ENCODE data around the gene C9orf57.

The C9orf57 gene

GRCh38 chr9:72046630-72047456 lies 13.6 kb downstream of the C9orf57 start:
- H3K4me1 ChIP-seq (ENCODE audit: control insufficient read depth in 2 of 2, insufficient read depth in 2 of 2, low read length in 2 of 2), result no peaks in the 10 kb centered on the region
- H3K27me3 ChIP-seq (ENCODE audit: control insufficient read depth in 2 of 2, insufficient read depth in 2 of 2, low read length in 2 of 2), result no peaks in the 10 kb centered on the region
- H3K4me3 ChIP-seq (ENCODE audit: low read length in 2 of 2), result no peak overlapping the region
- no peaks in the 10 kb centered on the region for H3K36me3 ChIP-seq (ENCODE audit: control insufficient read depth in 2 of 2, insufficient read depth in 2 of 2, low read length in 2 of 2)
- no peaks in the 10 kb centered on the region for H3K9me3 ChIP-seq (ENCODE audit: control insufficient read depth in 2 of 2, low read length in 2 of 2)
- H3K27ac ChIP-seq (ENCODE audit: low read depth in 2 of 2, low read length in 2 of 2), result no peak overlapping the region
- no peak overlapping the region for H3K9ac ChIP-seq (ENCODE audit: low read depth in 1 of 2, low read length in 2 of 2)

- Histone ChIP-seq H3K9me3 (ENCODE audit: control insufficient read depth in 2 of 2, low read length in 2 of 2) (no peaks in the 10 kb centered on the region), H3K4me3 (ENCODE audit: low read length in 2 of 2) (no peak overlapping the region), H3K27me3 (ENCODE audit: control insufficient read depth in 2 of 2, insufficient read depth in 2 of 2, low read length in 2 of 2) (no peaks in the 10 kb centered on the region), H3K4me1 (ENCODE audit: control insufficient read depth in 2 of 2, insufficient read depth in 2 of 2, low read length in 2 of 2) (peaks cover 0 to 2% of the 10 kb centered on the region in 2 donors), H3K27ac (ENCODE audit: low read depth in 2 of 2, low read length in 2 of 2) (no peak overlapping the region), H3K9ac (ENCODE audit: low read depth in 1 of 2, low read length in 2 of 2) (no peak overlapping the region), H3K36me3 (ENCODE audit: control insufficient read depth in 2 of 2, insufficient read depth in 2 of 2, low read length in 2 of 2) (no peaks in the 10 kb centered on the region)
Observed at GRCh38 chr9:72044095-72044494, 16.3 kb downstream of the C9orf57 start.

- no peak overlapping the region for H3K9ac ChIP-seq (ENCODE audit: low read depth in 1 of 2, low read length in 2 of 2)
- H3K9me3 ChIP-seq (ENCODE audit: control insufficient read depth in 2 of 2, low read length in 2 of 2), result no peaks in the 10 kb centered on the region
- H3K36me3 ChIP-seq (ENCODE audit: control insufficient read depth in 2 of 2, insufficient read depth in 2 of 2, low read length in 2 of 2), result no peaks in the 10 kb centered on the region
- peaks cover 0 to 2% of the 10 kb centered on the region in 2 donors for H3K4me1 ChIP-seq (ENCODE audit: control insufficient read depth in 2 of 2, insufficient read depth in 2 of 2, low read length in 2 of 2)
- H3K27ac ChIP-seq (ENCODE audit: low read depth in 2 of 2, low read length in 2 of 2), result no peak overlapping the region
- H3K27me3 ChIP-seq (ENCODE audit: control insufficient read depth in 2 of 2, insufficient read depth in 2 of 2, low read length in 2 of 2), result no peaks in the 10 kb centered on the region
- H3K4me3 ChIP-seq (ENCODE audit: low read length in 2 of 2), result no peak overlapping the region
Observed at GRCh38 chr9:72043576-72043975, 16.8 kb downstream of the C9orf57 start.

GRCh38 chr9:72042928-72043327 lies 17.5 kb downstream of the C9orf57 start:
- Histone ChIP-seq H3K4me1 (ENCODE audit: control insufficient read depth in 2 of 2, insufficient read depth in 2 of 2, low read length in 2 of 2) (peaks cover 0 to 2% of the 10 kb centered on the region in 2 donors), H3K4me3 (ENCODE audit: low read length in 2 of 2) (no peak overlapping the region), H3K9ac (ENCODE audit: low read depth in 1 of 2, low read length in 2 of 2) (no peak overlapping the region), H3K27ac (ENCODE audit: low read depth in 2 of 2, low read length in 2 of 2) (no peak overlapping the region), H3K9me3 (ENCODE audit: control insufficient read depth in 2 of 2, low read length in 2 of 2) (no peaks in the 10 kb centered on the region), H3K36me3 (ENCODE audit: control insufficient read depth in 2 of 2, insufficient read depth in 2 of 2, low read length in 2 of 2) (no peaks in the 10 kb centered on the region), H3K27me3 (ENCODE audit: control insufficient read depth in 2 of 2, insufficient read depth in 2 of 2, low read length in 2 of 2) (no peaks in the 10 kb centered on the region)

- Histone ChIP-seq H3K4me1 (ENCODE audit: control insufficient read depth in 2 of 2, insufficient read depth in 2 of 2, low read length in 2 of 2) (peaks cover 0 to 6% of the 10 kb centered on the region in 2 donors), H3K9ac (ENCODE audit: low read depth in 1 of 2, low read length in 2 of 2) (no peak overlapping the region), H3K9me3 (ENCODE audit: control insufficient read depth in 2 of 2, low read length in 2 of 2) (no peaks in the 10 kb centered on the region), H3K27me3 (ENCODE audit: control insufficient read depth in 2 of 2, insufficient read depth in 2 of 2, low read length in 2 of 2) (no peaks in the 10 kb centered on the region), H3K27ac (ENCODE audit: low read depth in 2 of 2, low read length in 2 of 2) (no peak overlapping the region), H3K36me3 (ENCODE audit: control insufficient read depth in 2 of 2, insufficient read depth in 2 of 2, low read length in 2 of 2) (no peaks in the 10 kb centered on the region), H3K4me3 (ENCODE audit: low read length in 2 of 2) (no peak overlapping the region)
Observed at GRCh38 chr9:72041775-72042194, 18.6 kb downstream of the C9orf57 start.

GRCh38 chr9:72041369-72041768 lies 19.0 kb downstream of the C9orf57 start:
- no peak overlapping the region for H3K27ac ChIP-seq (ENCODE audit: low read depth in 2 of 2, low read length in 2 of 2)
- H3K9me3 ChIP-seq (ENCODE audit: control insufficient read depth in 2 of 2, low read length in 2 of 2), result no peaks in the 10 kb centered on the region
- no peaks in the 10 kb centered on the region for H3K36me3 ChIP-seq (ENCODE audit: control insufficient read depth in 2 of 2, insufficient read depth in 2 of 2, low read length in 2 of 2)
- H3K4me3 ChIP-seq (ENCODE audit: low read length in 2 of 2), result no peak overlapping the region
- H3K9ac ChIP-seq (ENCODE audit: low read depth in 1 of 2, low read length in 2 of 2), result no peak overlapping the region
- H3K4me1 ChIP-seq (ENCODE audit: control insufficient read depth in 2 of 2, insufficient read depth in 2 of 2, low read length in 2 of 2), result peaks cover 0 to 6% of the 10 kb centered on the region in 2 donors
- no peaks in the 10 kb centered on the region for H3K27me3 ChIP-seq (ENCODE audit: control insufficient read depth in 2 of 2, insufficient read depth in 2 of 2, low read length in 2 of 2)

GRCh38 chr9:72039532-72039931 lies 20.9 kb downstream of the C9orf57 start:
- no peaks in the 10 kb centered on the region for H3K36me3 ChIP-seq (ENCODE audit: control insufficient read depth in 2 of 2, insufficient read depth in 2 of 2, low read length in 2 of 2)
- H3K27me3 ChIP-seq (ENCODE audit: control insufficient read depth in 2 of 2, insufficient read depth in 2 of 2, low read length in 2 of 2), result no peaks in the 10 kb centered on the region
- no peak overlapping the region for H3K4me3 ChIP-seq (ENCODE audit: low read length in 2 of 2)
- no peak overlapping the region for H3K9ac ChIP-seq (ENCODE audit: low read depth in 1 of 2, low read length in 2 of 2)
- H3K27ac ChIP-seq (ENCODE audit: low read depth in 2 of 2, low read length in 2 of 2), result no peak overlapping the region
- no peaks in the 10 kb centered on the region for H3K9me3 ChIP-seq (ENCODE audit: control insufficient read depth in 2 of 2, low read length in 2 of 2)
- peaks cover 0 to 6% of the 10 kb centered on the region in 2 donors for H3K4me1 ChIP-seq (ENCODE audit: control insufficient read depth in 2 of 2, insufficient read depth in 2 of 2, low read length in 2 of 2)

GRCh38 chr9:72038890-72039410 lies 21.5 kb downstream of the C9orf57 start:
- H3K4me3 ChIP-seq (ENCODE audit: low read length in 2 of 2), result no peak overlapping the region
- no peaks in the 10 kb centered on the region for H3K9me3 ChIP-seq (ENCODE audit: control insufficient read depth in 2 of 2, low read length in 2 of 2)

GRCh38 chr9:72038408-72038807 lies 22.0 kb downstream of the C9orf57 start:
- Histone ChIP-seq H3K36me3 (ENCODE audit: control insufficient read depth in 2 of 2, insufficient read depth in 2 of 2, low read length in 2 of 2) (no peaks in the 10 kb centered on the region), H3K27ac (ENCODE audit: low read depth in 2 of 2, low read length in 2 of 2) (no peak overlapping the region), H3K4me1 (ENCODE audit: control insufficient read depth in 2 of 2, insufficient read depth in 2 of 2, low read length in 2 of 2) (peaks cover 0 to 6% of the 10 kb centered on the region in 2 donors), H3K9me3 (ENCODE audit: control insufficient read depth in 2 of 2, low read length in 2 of 2) (no peaks in the 10 kb centered on the region), H3K9ac (ENCODE audit: low read depth in 1 of 2, low read length in 2 of 2) (no peak overlapping the region), H3K27me3 (ENCODE audit: control insufficient read depth in 2 of 2, insufficient read depth in 2 of 2, low read length in 2 of 2) (no peaks in the 10 kb centered on the region), H3K4me3 (ENCODE audit: low read length in 2 of 2) (no peak overlapping the region)

More at GRCh38 chr9:72038890-72039410, 21.5 kb downstream of the C9orf57 start:
- Histone ChIP-seq H3K36me3 (ENCODE audit: control insufficient read depth in 2 of 2, insufficient read depth in 2 of 2, low read length in 2 of 2) (no peaks in the 10 kb centered on the region), H3K4me1 (ENCODE audit: control insufficient read depth in 2 of 2, insufficient read depth in 2 of 2, low read length in 2 of 2) (peaks cover 0 to 6% of the 10 kb centered on the region in 2 donors), H3K27ac (ENCODE audit: low read depth in 2 of 2, low read length in 2 of 2) (no peak overlapping the region), H3K9ac (ENCODE audit: low read depth in 1 of 2, low read length in 2 of 2) (no peak overlapping the region), H3K27me3 (ENCODE audit: control insufficient read depth in 2 of 2, insufficient read depth in 2 of 2, low read length in 2 of 2) (no peaks in the 10 kb centered on the region)

- Histone ChIP-seq H3K27me3 (ENCODE audit: control insufficient read depth in 2 of 2, insufficient read depth in 2 of 2, low read length in 2 of 2) (no peaks in the 10 kb centered on the region), H3K9me3 (ENCODE audit: control insufficient read depth in 2 of 2, low read length in 2 of 2) (no peaks in the 10 kb centered on the region), H3K9ac (ENCODE audit: low read depth in 1 of 2, low read length in 2 of 2) (no peak overlapping the region), H3K4me3 (ENCODE audit: low read length in 2 of 2) (no peak overlapping the region), H3K4me1 (ENCODE audit: control insufficient read depth in 2 of 2, insufficient read depth in 2 of 2, low read length in 2 of 2) (peaks cover 0 to 6% of the 10 kb centered on the region in 2 donors), H3K36me3 (ENCODE audit: control insufficient read depth in 2 of 2, insufficient read depth in 2 of 2, low read length in 2 of 2) (no peaks in the 10 kb centered on the region), H3K27ac (ENCODE audit: low read depth in 2 of 2, low read length in 2 of 2) (no peak overlapping the region)
Observed at GRCh38 chr9:72037571-72037970, 22.8 kb downstream of the C9orf57 start.

All from mucosa of rectum (tissue), 2 donors.